Fibroblast of villous mesenchyme (primary cell): ENCODE measurements around the gene TSPAN5. TPM values are rescaled to one million over a fixed set of nuclear protein-coding genes. Genes with fewer than 3 reads are reported as not detected.
"Not testable (repeated sequence)": the region's sequence is repeated elsewhere in the genome, so short reads cannot be mapped to it uniquely, and the experiment has no call there.

ENCODE experiments used
- DNase-seq: peaks from one replicate; pipeline ENCODE4 v3.0.0-alpha.2; 2010; ENCODE audit warnings: low read depth
- H3K4me3 ChIP-seq: 2 replicates; pipeline ENCODE4 v1.5.1; 2011; ENCODE audit warnings: low read depth, mild to moderate bottlenecking, low read length
- CTCF ChIP-seq: IDR thresholded peaks from 2 replicates; pipeline ENCODE4 v1.5.1; 2012; ENCODE audit warnings: low read depth, mild to moderate bottlenecking, low read length; ENCODE audit not compliant: insufficient read depth
- total RNA-seq: library from RNA; depleted of rRNA; stranded (reverse); fragments of >200 nt; gene quantifications from 2 replicates; pipeline ENCODE4 v1.2.3, GENCODE V29; 2012

TSPAN5 gene
- 46.1 and 50.5 TPM in 2 replicates for total RNA-seq

GRCh38 chr4:98658287-98659105 is at the start of gene TSPAN5:
Gene TSPAN5, minus strand, starts transcription at chr4:98658611.
- peak; percentile 84 for DNase-seq
- H3K4me3 ChIP-seq = peak within 1 kb of the TSS; percentile 85
- TF ChIP-seq CTCF = no peak

- DNase-seq = no peak
- H3K4me3 ChIP-seq = no peak overlapping the region
- no peak for TF ChIP-seq CTCF
Observed at GRCh38 chr4:98706935-98707334, 48.5 kb upstream of the TSPAN5 start.

DNA sequence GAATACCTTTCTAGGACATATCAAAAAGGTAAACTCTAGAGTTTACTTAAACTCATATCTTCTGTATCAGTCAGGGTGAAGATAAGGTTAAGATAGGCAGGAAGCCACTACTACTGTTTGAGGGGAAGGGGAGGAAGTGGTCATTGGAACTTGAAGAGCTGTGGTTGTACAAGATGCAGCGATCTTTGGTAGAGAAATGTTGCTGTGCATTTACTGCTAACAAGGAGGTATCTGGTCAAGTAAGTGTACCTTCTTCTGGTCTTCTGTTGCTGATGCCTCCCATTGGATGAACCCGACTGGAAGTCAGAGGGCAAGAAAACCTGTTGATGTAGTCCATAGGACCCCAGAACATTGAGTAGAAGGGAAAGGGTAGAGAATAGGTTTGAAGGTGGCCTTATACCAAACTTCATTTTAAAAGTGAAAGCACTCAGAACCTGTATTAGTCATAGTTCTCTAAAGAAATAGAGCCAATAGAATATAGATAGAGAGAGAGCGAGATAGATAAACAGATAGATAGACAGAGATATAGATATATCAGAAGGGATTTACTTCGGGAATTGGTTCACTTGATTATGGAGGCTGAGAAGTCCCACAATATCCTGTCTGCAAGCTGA is 47.9 kb upstream of the TSPAN5 start:
- TF ChIP-seq CTCF = no peak
- DNase-seq = no peak

DNA sequence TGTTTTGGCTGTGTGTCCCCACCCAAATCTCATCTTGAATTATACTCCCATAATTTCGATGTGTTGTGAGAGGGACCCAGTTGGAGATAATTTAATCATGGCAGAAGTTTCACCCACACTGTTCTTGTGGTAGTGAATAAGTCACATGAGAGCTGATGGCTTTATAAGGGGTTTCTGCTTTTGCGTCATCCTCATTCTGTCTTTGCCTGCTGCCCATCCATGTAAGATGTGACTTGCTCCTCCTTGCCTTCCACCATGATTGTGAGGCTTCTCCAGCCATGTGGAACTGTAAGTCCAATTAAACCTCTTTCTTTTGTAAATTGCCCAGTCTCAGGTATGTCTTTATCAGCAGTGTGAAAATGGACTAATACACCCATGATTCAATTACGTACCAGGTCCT is 47.2 kb upstream of the TSPAN5 start:
- DNase-seq, H3K4me3 ChIP-seq: not testable (repeated sequence)

More for the DNA sequence above, 47.9 kb upstream of the TSPAN5 start:
- no peak overlapping the region for H3K4me3 ChIP-seq

DNA sequence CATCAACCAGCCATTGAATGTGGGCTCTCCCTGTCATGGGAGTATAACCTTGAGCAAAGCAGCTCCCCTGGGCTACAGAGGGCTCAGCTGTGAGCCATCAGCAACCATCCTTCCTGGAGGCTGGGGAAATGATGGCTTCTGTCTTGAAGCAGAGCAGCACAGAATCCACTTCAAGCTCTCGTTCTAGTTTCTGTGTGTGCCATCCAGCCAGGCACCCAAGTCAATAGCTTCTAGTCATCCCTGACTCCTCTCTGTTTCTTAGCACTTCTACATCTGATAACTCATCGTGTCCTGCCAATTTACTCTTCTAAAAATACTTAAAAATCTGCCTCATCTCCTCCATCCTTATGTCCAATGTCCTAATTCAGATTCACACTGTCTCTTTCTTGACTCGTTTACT is 42.2 kb upstream of the TSPAN5 start:
- H3K4me3 ChIP-seq = no peak overlapping the region
- TF ChIP-seq CTCF = no peak

DNA sequence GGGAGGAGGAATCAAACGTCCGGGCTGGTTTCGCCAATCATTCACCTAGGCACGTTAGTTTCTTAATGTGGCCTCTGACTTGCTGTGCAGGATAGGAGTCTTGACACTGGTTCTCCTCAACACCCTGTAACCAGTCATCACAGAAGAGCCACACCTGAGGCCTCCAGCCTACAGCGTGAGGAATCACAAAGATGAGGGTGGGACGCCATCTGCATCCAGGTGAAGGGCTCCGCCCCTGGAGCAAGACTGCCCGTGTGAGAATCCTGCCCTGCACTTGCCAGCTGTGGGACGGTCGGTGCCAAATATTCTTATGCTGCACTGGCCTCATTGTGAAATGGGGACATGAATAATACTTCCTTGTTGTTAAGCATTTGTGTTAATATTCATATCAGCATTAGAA is 35.7 kb upstream of the TSPAN5 start:
- no peak for DNase-seq
- TF ChIP-seq CTCF = no peak
- H3K4me3 ChIP-seq = no peak overlapping the region

More for the DNA sequence above, 42.2 kb upstream of the TSPAN5 start:
- DNase-seq = no peak

- DNase-seq = no peak
- TF ChIP-seq CTCF = no peak
- no peak overlapping the region for H3K4me3 ChIP-seq
Observed at GRCh38 chr4:98692411-98692810, 34.0 kb upstream of the TSPAN5 start.
